Dermis microvascular lymphatic vessel endothelial cell (primary cell): Measurements from ENCODE around the gene RASAL2. TPM values are rescaled to one million over a fixed set of nuclear protein-coding genes. Genes with fewer than 3 reads are reported as not detected.

Source experiments
- DNase-seq, 2 donors: peaks; one replicate each; pipeline versions ENCODE4 v3.0.0 to v3.0.0-alpha.2; 2010; ENCODE audit warnings: low read depth in 2 of 2
- total RNA-seq: library from RNA; depleted of rRNA; stranded (reverse); fragments of >200 nt; gene quantifications from 2 replicates; pipeline ENCODE4 v1.2.1, GENCODE V29; 2014

The RASAL2 gene
- total RNA-seq, 1 donor from 2014 or later = 12.6 TPM

DNA sequence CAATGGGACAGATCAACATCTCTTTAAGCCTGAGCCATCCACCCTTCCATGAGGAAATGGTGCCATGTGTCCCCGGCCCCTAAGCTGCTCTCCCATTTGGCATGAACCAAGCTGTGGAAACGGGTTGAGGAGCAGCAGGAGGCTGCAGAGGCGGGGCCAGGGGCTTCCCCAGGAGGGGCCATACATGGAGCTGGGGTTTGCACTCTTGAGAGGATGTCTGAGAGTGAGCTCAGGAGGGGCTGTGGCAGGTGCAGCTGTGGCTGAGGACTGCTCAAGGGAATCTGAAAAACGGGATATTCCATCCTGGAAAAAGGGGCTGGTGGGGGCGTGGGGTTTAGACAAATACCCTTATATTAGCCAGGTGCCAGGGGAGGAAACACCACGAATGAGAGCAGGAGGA, 409.9 kb downstream of the RASAL2 start:
- no peak for DNase-seq

DNA sequence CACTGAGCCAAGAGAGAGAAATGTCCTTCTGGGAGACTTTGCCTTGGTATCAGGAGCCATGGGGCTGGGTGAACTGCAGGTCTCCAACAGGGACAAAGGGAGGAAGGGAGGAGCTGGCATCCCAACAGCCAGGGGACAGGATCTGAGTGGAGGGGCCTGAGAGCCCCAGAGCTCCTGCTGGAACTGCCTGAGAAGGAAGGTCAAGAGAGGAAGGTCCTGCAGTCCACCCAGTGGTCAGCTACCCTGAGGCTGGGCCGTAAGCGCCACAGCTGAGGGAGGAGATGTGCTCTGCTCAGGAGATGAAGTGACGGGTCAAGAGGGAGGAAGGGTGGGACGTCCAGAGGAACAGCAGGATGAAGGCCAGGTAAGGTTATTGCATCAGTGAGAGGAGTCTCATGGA, 410.4 kb downstream of the RASAL2 start:
- no peak for DNase-seq

DNA sequence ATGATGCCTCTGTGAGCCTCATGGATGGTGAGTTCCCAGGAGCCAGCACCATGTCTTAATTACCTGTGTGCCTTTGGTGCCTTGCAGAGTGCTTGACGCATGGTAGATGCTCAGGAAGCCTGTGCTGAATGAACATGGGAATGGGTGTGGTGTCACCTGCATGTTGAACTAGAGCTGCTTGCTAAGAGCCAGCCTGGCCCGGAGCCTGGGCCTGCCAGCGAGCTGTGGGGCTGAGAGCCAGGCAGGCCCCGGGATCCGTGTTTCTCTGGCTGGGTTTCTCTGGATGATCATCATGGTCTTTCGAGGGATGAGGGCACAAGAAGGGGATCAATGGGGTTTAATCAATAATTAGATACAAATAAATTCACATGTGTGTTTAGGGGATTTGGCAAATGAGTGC, 412.3 kb downstream of the RASAL2 start:
- DNase-seq = no peak

DNA sequence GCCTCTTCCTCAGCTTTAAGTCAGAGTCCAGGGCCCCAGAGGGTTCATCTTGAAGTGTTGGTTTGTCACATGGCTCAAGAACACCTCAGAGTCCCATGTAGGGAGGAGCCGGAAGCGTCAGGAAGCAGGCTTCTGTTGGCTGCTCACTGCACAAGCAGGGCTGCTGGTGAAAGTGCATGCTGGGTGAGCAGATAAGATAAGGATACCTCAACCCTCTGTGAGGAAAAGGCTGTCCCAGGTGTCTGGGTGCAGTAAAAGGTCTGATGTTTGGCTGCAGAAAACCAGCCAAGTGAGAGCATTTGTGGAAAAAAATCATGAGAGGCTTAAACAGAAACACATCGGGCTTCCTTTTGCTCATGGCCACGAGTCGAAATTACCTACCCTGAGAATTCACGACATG, 412.8 kb downstream of the RASAL2 start:
- DNase-seq = no peak

DNA sequence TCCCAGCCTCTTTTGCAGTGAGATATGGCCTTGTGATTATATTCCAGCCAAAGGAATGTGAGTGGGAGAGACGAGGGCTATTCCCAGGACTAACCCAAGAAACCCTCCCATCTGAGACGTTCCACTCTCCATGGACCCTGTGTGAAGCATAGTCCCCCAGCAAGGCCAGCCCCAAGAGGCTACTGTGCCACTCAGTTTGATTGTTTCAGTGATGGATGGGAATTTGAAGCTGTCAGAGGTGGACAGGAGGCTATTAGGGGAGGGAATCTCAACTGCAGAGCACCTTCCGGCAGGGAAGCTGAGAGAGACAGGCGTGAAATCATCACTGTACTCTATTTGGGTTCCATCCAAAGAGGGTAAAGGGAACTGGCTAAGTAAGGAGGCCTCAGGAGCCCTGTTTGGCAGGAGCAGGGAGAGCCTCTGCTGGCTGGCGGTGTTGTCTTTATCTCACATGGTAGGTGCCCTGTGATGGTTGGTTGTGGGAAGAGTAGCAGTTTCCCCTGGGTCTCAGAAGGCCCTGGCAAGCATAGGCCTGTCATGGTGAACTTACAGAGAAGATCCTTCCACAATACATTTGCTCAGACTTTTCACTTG, 415.6 kb downstream of the RASAL2 start:
- DNase-seq = no peak

DNA sequence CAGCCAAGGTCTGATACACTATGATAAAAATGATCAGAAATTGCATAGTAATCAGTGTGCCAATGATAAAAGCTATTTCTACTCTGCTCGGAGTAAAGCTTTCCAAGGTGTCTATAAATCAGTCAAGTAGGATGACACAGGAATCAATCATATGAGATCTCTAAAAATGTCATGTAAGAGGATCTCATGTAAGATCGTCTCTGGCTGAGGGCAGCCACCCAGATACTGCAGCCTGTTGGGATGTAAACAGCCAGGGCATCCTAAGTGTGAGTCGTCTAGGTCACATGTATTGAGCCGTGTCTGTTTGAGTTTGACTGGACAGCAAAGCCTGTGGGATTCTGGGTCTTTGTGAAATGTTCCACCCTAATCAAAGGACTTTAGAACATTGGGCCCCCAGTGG, 416.3 kb downstream of the RASAL2 start:
- no peak for DNase-seq

DNA sequence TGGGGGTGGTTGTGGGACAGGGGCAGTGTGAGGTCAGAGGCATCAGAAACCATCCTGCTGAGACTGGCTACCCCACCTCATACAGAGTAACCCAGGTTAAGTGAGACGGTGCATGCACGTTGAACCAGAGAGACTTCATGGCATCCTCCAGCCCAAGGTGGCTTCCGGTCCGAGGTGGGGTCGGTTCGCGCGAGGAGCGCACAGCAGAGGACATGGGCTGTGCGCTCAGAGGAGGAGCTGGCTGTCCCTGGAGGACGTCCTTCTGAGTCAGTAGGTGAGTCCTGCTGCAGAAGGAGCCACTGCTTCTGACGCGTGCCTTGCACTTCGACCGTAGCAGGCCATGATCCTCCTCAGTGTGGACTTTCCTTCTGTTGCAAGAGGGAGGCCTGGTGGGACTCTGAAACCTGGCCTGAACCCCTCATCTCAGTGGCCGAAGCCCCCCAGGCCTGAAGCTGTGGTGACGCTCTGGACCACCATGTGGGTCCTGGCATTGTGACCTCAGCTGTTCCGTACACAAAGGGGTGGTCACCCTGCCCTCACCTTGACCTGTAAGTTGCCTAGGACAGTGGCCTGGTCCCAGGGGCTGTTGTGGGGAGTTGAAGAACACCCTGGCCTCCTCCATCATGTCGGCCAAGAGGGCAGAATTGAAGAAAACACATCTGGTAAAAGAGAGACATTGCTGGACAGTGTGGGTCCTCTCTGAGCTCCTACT, 418.8 kb downstream of the RASAL2 start, which contains the start of gene TEX35:
Gene TEX35, plus strand, starts transcription at position 544 of the 712 bp plus-strand sequence. Its CDS starts 80 bp downstream, at position 624.
- no peak for DNase-seq

DNA sequence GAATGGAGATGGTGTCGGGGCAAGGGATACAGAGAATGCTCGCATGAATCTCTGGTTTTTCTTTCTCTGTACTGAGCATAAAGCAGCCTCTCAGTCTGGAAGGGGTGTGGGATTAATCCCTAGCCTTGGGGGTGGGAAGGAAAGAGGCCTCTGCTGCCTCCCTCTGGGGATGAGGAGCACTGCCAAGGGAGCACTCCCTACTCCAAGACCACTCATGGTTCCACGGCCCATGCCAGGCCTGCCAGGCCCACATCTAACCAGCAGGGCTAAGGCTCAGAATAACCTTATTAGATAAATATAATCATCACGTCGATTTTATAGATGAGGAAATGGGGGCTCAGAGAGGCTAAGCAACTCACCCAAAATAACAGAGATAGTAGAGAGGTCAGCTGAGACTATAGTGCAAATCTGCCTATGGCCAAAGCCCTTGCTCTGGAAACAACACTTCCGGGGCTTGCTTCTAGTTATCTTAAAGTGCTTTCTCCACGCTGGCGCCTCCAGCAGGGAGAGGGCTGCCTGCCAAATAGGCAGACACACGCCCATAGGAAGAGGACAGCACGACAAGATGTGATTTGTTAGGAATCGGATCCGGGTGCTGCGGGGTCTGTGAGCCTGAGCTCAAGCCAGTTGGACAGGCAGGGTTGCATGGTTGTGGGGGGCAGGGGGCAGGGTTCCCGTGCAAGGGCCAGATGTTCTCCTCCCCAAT, 419.5 kb downstream of the RASAL2 start:
- no peak for DNase-seq

DNA sequence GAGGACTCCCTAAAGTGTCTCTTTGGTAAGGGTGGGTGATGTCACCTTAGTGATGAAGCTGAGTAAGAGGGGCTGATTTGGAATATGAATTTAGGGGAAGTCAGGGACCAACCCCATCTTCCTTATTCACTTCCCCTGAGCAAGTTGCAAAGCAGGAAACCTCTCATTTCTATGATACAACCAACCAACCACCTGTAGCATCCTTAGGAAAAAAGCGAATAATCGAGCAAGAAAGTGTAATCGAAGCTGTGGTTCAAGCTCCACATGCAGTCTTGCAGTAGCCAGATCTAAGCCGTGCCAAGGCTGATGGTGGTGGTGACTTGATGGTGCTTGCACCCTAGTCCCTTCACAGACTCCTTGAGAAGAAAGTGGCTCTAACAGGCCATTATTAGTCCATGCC, 422.2 kb downstream of the RASAL2 start:
- no peak for DNase-seq

DNA sequence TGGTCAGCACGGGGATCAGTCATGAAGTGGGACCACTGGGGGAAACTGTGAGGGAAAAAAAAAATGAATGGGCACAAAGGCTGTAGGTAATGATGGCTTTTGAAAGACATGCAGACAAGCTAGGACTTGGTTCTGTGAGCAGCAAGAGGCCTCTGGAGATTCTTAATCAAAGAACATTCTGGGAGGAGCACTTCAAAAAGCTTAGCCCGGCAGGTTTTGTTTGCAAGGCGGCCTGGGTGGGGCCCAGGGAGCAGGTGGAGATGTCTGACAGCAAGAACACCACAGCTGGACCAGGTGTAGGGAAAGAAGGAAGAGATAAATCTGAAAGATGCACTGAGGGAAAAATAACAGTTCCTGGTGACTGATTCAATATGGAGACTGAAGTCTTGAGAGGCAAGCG, 425.0 kb downstream of the RASAL2 start:
- DNase-seq = no peak

DNA sequence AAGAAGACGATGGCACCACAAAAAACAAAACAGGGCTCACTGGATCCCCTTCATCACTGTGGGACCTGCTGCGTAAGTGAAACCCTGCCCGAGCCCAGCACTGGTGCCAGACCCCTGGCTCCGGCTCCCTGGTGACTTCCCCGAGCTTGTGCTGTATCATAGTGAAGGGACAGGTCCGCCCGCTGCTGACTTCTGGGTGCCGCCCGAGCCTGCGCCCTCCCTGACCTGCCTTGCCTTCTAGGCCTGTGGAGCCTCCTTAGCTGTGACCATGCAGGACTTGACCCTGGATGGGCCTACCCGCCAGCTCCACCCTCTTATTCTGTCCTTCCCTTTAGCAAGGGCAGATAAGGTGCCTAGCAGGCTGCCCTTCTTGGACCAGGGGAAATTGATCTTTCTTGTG, 426.9 kb downstream of the RASAL2 start:
- no peak for DNase-seq

DNA sequence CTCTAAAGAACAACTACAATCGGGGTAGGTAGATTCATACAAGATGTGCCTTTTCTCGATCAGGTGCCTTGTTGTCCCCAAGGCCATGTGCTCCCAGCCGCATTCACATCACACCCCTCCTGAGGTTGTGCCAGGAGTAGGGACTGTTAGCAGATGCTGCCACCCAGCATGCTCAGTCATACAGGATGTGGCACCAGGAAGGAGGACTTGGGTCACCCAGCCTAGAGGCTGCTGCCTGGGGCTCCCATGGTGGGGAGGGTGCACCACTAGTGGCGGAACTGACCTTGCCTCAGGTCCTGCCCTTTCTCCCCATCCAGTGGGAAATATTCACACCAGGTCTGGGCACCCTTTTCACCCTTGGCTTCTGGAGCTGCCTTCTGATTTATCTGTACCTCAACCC, 427.3 kb downstream of the RASAL2 start:
- DNase-seq = no peak

DNA sequence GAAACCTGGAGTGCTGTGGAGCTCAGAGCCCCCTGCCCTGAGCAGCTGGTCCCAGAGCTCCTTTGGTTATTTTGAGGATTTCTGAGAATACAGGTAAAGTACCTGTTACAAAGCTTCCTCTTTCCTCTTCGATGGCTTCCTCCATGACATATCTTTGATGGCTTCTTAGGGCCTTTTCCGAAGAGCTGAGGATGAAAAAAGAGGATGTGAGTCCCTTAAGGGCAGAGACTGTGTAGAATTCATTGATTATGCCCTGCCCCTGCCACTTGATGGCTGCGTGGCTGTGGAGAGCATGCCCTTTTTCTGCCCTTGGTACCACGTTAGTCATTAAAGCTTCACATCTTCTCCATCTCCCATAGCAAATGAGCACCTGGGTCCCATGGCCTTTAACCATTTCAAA, 433.2 kb downstream of the RASAL2 start:
- DNase-seq = no peak

DNA sequence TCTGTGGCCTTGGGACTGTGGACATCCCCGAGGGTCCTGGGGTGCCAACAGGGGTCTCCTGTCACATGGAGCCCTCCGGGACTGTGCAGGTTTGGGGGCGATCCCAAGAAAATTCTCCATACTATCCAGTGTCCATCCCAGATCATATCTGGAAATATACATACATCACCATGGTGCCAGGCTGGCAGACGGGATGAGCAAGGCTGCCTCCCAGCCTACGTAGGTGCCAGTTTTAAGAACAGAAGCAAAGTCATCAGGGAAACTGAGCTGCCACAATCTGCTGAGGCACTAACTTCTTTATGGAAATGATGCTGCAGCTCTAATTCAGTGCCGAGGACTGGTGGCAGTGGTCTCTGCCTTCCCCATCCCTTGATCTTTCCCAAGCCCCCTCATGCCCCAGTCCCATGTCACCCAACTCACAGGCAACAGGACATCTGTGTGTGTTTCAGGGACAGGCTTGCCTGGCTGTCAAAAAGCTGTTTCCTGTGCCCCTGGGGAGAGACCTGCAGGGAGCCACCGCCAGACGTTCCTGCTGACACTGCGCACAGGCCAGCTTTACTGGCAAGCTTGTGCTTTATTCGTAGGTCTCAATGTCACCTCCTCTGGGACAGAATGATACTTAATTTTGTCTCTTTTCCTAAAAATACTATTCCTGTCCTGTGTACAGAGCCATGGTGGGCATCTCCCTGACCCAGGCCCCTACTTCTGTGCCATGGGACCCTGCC, 434.5 kb downstream of the RASAL2 start:
- no peak for DNase-seq

DNA sequence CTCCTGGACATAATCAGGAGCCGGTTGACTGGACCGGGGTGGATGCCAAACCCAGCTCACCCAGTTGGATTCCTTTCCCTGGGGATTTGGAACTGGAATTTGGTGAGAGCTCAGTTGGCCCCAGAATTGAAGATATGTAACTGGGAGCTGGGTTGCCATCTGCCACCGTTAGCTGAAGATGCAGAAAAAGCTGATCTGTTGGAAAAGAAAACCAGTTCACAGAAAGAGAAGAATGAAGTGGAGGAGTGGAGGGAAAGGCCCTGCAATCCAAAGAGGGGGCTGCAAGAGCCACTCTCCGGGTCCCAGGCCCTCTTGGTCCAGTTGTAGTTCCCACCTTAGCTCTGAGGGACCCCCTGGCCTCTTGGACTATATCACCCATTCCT, 435.0 kb downstream of the RASAL2 start:
- DNase-seq = no peak

DNA sequence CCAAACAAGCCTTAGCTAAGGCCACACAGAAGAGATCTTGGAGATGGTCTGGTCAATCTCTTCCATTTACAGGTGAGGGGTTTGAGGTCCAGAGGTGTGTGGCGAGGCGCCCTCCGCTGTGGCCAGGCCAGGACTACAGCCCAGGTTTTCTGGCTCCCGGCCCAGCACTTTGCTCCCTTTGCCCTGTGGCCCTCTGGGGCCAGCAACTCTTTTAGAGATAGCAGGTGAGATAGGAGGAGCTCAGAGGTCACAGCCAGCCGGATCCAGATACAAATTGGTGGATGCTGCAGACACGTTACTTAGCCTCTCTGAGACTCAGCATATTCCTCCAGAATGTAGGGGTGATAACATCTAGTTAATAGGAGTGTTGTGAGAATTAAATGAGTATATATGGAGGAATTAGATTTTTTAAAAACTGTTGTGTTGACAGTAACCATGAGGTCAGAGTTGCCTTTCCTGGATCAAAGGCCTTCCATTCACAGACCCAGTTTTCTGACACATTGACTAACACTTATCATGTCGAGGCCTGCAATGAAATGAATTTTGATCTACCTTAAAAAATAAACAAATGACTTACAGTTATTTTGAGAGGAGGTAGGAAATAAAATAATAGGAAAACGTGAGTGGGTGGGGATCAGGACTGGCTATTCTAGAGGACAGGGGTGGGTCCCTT, 435.6 kb downstream of the RASAL2 start:
- no peak for DNase-seq

DNA sequence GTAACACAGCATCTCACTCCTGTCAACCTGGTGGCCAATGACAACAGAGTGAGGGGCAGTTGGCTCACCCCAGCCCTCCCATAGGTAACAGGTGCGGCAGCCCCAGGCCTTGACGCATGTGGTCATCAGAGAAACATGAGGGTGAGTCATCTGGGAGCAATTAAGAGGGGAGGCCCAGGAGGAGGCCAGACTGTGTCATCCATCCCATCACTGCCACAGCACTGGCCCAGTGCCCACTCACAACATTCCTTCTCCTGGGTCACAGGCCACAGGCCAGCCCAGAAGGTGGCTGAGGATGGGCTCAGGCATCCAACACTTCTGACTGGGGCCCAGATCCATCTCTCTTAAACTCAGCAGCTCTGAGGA, 436.1 kb downstream of the RASAL2 start:
- DNase-seq = peak in 1 of 2 donors; percentile 43

DNA sequence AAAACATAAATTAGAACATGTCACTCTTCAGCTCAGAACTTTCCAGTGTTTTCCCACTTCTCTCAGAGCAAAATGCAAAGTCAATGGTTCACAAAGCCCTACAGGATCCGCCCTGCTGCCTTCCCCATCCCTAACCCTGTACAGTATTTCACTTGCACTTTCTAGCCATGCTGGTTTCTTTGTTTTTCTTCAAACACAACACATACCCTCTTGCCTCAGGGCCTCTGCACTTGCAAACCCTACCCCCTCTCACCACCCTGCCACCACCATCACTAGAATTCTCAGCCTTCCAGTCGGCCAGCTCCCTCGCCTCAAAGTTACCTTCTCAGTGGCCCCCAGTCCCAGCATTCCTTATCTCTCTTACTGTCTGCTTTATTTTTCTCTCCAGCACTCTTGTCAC, 436.6 kb downstream of the RASAL2 start:
- no peak for DNase-seq

DNA sequence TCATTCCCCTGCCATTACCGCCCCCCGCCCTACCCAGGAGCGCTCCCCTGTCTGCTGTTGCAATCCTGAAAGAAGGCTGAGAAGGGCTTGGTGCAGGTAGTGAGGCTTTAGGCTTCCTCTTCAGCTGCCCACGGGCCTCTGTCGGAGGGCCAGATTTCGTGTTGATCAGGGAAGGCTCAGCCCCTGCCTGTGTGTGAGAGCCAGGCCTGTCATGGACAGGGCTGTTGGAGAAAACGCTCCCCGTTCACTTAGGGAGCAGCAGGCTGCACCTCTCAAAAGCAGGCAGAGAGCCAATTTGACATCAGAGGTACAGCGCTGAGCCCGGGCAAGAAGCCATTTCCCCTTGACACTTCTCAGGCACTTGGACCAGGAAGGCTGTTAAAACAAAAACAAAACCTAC, 438.0 kb downstream of the RASAL2 start:
- no peak for DNase-seq

DNA sequence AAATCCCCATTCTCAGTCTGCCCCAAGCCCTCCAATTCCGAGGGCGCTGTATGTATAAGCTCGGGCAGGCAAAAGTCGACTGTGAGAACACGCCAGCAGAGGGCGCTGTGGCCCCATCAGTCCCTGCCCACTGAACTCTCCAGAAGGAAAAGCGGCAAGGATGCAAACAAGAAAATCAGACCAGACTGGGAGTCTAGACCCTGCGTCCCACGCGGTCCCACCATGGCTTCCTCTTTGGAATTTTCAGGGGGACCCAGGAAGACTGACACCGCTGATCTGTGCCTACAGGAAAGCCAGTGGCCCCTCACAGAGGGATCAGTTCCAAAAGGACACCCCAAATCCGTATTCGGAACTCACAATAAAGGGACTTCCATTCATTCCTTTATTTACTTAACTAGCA, 438.5 kb downstream of the RASAL2 start:
- DNase-seq = peak; percentile 37 to 81

DNA sequence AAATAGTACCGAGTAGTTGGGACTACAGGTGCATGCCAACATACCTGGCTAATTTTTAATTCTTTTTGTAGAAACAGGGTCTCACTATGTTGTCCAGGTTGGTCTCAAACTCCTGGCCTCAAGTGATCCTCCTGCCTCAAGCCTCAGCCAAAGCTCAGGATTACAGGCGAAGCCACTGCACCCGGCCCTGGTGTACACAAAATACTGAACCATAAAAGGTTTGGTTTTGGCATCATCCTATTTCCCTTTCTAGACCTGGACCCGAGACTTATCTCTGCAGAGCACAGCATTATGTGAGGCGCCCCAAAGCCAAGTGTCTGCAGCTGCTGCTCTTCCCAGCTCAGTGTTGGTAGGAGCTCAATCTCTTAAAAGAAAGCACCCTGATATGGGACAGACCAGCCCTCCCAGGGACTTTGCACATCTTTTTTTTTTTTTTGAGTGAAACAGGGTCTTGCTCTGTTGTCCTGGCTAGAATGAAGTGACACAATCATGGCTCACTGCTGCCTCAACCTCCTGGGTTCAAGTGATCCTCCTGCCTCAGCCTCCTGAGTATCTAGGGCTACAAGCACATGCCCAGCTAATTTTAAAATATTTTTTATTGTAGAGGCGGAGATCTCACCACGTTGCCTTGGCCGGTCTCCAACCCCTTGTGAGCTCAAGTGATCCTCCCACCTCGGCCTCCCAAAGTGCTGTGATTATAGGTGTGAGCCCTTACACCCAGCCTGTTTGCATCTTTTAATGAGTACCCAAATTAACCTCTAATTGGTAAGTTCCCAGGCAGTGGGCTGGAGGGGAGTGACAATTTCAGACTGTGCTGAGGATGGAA, 439.4 kb downstream of the RASAL2 start:
- no peak for DNase-seq
